Measurements from ENCODE around the gene ICOS.
A peak's percentile ranks its signal among the peaks of the same experiment; 100 is the strongest.
"Not testable (repeated sequence)": the region's sequence is repeated elsewhere in the genome, so short reads cannot be mapped to it uniquely, and the experiment has no call there.

The ICOS gene

GRCh38 chr2:203918264-203918663 lies 18.3 kb upstream of the ICOS start:
- no peak for DNase-seq (ENCODE audit: low read depth)

- no peak for DNase-seq (ENCODE audit: low read depth)
Observed at GRCh38 chr2:203918839-203919238, 17.7 kb upstream of the ICOS start.

- no peak for DNase-seq (ENCODE audit: low read depth)
Observed at GRCh38 chr2:203925512-203926158, 10.9 kb upstream of the ICOS start.

GRCh38 chr2:203928849-203929248 lies 7.7 kb upstream of the ICOS start:
- DNase-seq (ENCODE audit: low read depth) = no peak

GRCh38 chr2:203931262-203931661 lies 5.3 kb upstream of the ICOS start:
- DNase-seq (ENCODE audit: low read depth) = not testable (repeated sequence)

- DNase-seq (ENCODE audit: low read depth) = peak; percentile 47
Observed at GRCh38 chr2:203934041-203934492, 2.5 kb upstream of the ICOS start.

DNA sequence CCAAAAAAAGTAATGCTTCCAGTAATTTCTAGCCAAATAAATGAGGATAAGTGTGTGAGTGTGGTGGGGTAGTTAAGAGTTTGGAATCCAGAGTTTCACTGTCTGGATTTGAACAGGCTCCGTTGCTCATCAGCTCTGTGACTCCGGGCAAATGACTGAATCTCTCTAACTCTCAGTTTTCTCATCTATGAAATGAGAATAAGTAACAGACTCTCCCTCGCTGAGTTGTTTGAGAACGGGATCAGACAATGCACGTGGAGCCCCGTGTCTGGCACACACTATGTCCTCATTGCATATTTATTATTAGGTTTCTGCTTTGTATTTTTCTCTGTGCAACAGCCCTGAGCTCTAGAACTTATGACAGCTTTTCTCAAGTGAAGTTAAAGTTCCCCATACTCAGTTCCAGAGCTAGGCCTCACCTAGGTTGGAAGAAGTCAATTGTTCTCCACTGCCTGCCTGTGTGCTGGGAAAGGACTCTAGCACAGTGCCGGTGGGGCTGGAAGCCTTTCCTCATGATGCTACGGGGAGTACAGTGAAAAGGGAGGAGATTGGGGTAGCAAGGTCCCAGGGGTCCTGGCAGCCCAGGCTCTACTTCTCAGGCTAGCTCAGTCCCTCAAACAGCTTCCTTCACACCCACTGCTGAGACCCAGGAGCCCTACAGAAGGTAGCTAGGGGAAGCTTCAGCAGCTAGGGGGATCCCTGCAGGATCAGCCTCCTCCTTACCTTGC lies 1.7 kb upstream of the ICOS start:
- DNase-seq (ENCODE audit: low read depth) = no peak

GRCh38 chr2:203935568-203935967 lies 995 bp upstream of the ICOS start:
- no peak for DNase-seq (ENCODE audit: low read depth)

DNA sequence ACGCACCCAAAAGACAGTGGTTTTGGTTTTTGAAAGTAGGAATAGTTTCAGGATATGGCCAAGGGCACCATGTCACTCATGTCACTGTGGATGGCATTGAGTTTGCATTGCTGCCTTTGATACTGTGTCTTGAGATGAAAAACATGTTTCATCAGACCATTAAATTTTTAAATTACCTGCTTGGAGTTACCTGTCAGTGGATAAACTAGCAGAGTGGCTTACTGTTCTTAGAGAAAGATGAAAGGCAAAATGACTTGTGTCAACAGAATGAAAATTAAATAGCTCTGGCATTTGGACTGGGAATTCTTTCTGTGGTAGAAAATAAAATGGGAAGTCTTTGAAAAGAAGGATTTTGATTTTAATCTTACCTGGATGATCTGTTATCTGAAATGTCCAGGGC lies 386 bp downstream of the ICOS start:
- no peak for DNase-seq (ENCODE audit: low read depth)

DNA sequence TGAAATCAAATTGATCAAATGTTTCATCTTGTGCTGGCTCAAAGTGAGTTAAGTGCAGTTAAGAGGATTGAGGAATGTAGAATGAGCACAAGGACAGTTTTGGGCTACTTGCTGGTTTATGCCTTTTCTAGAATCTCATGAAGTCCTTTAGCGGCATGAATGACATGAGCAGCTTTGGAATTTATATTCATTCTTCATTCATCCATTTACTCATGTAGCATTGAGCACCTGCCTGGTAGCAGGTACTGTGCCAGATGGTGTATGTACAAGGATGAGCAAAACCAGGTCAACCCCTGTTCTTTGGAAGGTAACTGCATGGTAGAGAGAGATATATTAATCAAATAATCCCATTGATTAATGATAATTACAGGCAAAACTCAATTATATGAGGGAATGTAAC lies 1.2 kb downstream of the ICOS start:
- no peak for DNase-seq (ENCODE audit: low read depth)

DNA sequence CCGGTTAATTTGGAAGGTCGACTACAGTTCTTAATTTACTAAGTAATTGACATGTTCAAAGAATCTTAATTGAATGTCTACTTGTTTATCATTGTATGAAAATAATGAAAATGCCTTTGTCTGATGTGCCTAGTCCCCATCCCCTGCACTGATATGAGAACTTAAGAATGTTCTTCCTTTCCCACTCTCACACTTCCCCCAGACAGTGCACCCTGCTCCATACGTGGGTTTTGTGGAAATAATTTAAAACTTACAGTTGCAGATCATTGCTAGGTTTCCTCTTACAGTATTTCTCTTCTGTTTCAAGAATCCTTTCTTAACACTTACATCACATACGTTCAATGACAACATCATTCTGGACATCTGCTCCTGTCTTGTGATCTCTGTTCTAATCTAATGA lies 3.5 kb downstream of the ICOS start:
- no peak for DNase-seq (ENCODE audit: low read depth)

DNA sequence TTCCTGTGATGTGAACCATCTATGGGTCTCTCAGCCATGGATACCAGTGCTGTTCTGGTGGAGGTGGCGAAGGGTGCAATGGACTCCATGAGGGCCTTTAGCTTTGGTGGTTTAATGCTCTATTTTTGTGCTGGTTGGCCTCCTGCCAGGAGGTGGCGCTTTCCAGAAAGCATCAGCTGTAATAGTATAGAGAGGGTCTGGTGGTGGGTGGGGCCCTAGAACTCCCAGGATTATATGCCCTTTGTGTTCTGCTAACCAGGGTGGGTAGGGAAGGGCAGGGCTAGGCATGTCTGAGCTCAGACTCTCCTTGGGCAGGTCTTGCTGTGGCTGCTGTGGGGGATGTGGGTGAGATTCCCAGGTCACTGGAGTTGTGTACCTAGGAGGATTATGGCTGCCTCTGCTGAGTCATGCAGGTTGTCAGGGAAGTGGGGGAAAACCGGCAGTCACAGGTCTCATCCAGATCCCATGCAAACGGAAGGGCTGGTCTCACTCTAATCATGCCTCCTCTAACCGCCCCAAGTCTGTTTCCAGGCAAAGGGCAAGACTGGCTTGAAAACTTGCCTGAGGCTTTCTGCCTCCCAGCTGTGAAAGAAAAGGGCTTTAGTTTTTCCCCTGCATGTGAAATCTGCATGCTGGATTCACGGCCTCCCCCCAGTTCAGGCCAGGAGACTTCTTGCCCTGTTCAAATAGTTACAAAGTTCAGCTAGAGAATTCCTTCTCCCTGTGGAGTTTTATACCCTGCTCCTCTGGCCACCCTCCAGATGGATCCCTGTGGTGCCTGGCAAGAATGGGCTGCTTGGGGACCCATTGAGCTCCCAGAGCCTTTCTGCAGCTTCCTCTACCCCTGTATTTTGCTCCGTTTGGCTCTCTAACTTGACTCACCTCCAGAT lies 7.2 kb downstream of the ICOS start:
- not testable (repeated sequence) for DNase-seq (ENCODE audit: low read depth)

DNA sequence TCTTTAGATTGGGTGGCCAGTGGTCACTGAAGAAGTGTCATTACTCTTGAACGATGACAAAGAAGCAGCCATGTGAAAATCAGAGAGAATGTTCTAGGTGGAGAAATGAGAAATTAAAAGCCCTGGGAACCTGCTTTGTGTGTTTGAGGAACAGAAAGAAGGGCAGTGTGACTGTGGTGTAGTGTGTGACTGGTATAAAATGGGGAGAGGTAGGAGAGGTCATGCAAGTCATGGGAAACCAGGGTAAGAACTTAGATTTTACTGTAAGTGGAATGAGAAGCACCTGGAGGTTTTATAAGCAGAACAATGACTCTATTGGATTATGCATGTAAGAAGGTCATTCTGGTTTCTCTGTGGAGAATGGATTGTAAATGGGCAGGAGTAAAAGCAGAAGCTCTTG lies 12.2 kb downstream of the ICOS start:
- DNase-seq (ENCODE audit: low read depth) = no peak

GRCh38 chr2:203949228-203949627 lies 12.7 kb downstream of the ICOS start:
- DNase-seq (ENCODE audit: low read depth) = no peak

- no peak for DNase-seq (ENCODE audit: low read depth)
Observed at GRCh38 chr2:203951366-203951902, 14.9 kb downstream of the ICOS start.

DNA sequence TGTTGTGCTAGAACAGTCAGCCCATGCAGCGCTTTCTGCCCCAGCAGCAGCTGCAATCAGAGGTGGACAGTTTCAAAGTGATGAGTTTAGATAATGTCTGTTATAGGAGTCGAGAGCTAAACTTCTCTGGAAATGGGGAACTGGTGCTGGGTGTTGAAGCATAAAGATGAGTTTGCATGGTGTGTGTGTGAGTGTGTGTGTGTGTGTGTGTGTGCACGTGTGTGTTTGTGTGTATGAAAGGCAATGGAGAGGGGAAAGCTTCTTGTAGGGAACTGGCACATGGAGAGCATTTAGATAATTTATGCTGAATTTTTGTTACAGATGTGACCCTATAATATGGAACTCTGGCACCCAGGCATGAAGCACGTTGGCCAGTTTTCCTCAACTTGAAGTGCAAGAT lies 22.7 kb downstream of the ICOS start:
- no peak for DNase-seq (ENCODE audit: low read depth)

GRCh38 chr2:203959672-203960071 lies 23.1 kb downstream of the ICOS start:
- DNase-seq (ENCODE audit: low read depth) = no peak

- no peak for DNase-seq (ENCODE audit: low read depth)
Observed at GRCh38 chr2:203960811-203961210, 24.2 kb downstream of the ICOS start.

- not testable (repeated sequence) for DNase-seq (ENCODE audit: low read depth)
Observed at GRCh38 chr2:203965190-203965589, 28.6 kb downstream of the ICOS start.

- no peak for DNase-seq (ENCODE audit: low read depth)
Observed at GRCh38 chr2:203971251-203971650, 34.7 kb downstream of the ICOS start.

GRCh38 chr2:203972066-203972465 lies 35.5 kb downstream of the ICOS start:
- no peak for DNase-seq (ENCODE audit: low read depth)

GRCh38 chr2:203973000-203973399 lies 36.4 kb downstream of the ICOS start:
- DNase-seq (ENCODE audit: low read depth) = no peak

DNA sequence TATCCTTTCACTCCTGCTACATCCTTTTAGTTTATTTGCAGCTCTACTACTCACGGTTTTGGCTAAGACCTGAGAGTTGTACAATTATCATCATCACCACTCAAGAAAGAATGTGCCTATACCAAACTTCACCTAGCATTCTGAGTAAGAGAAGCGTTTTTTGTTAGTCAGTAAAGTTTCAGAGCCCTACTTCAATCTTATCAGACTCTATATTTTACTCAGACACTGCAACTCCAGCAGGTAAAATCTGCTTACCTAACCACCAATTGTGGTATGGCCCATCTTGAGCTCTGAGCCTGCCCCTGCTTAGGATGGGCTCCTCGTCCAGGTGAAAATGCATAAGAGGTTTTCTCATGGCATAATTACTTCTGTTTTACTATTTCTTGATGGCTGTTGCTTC lies 37.1 kb downstream of the ICOS start:
- no peak for DNase-seq (ENCODE audit: low read depth)
